K562 (cell line): ENCODE measurements around the gene CHCHD6. TPM values are rescaled to one million over a fixed set of nuclear protein-coding genes. Genes with fewer than 3 reads are reported as not detected.

Experiments
- CUX1 ChIP-seq: fragments of 200-800 bp; sonication (Bioruptor generic); IDR thresholded peaks from 2 replicates; pipeline ENCODE4 v1.6.1; 2016; ENCODE audit warnings: missing genetic modification characterization, missing compliant biosample characterization
- DNMT1 ChIP-seq: fragments of 450-650 bp; IDR thresholded peaks from 2 replicates; pipeline ENCODE4 v1.6.1; 2016; ENCODE audit warnings: antibody characterized with exemption, mild to moderate bottlenecking
- HEY1 ChIP-seq: fragments of 250-450 bp; sonication (Bioruptor Pico); IDR thresholded peaks from 2 replicates; pipeline ENCODE4 v1.5.0; 2020; ENCODE audit warnings: mild to moderate bottlenecking, moderate library complexity, borderline replicate concordance
- HNRNPLL ChIP-seq: fragments of 200-400 bp; formaldehyde crosslinking; IDR thresholded peaks from 2 replicates; pipeline ENCODE4 v1.6.1; 2017; ENCODE audit warnings: low read length, low read depth, mild to moderate bottlenecking; ENCODE audit not compliant: poor library complexity, severe bottlenecking
- IRF2 ChIP-seq: sonication (generic); formaldehyde crosslinking; IDR thresholded peaks from 2 replicates; pipeline ENCODE4 v1.8.1; 2022; ENCODE audit warnings: mild to moderate bottlenecking, missing genetic modification reagents
- NR2C2 ChIP-seq, 2 experiments: fragments of 200-800 bp in 1 of 2; sonication (Bioruptor generic) in 1 of 2; sonication (generic) in 1 of 2; formaldehyde crosslinking in 1 of 2; IDR thresholded peaks; 2 replicates each; pipeline versions ENCODE4 v1.6.1 to v1.8.0; 2016 to 2022; ENCODE audit warnings: mild to moderate bottlenecking in 1 of 2, missing compliant biosample characterization in 1 of 2, missing genetic modification characterization in 1 of 2, missing genetic modification reagents in 1 of 2
- NR3C1 ChIP-seq: sonication (generic); formaldehyde crosslinking; IDR thresholded peaks from 2 replicates; pipeline ENCODE4 v1.8.1; 2022; ENCODE audit warnings: missing genetic modification reagents
- PYGO2 ChIP-seq: fragments of 450-650 bp; IDR thresholded peaks from 2 replicates; pipeline ENCODE4 v1.6.1; 2016; ENCODE audit warnings: mild to moderate bottlenecking, missing genetic modification characterization, moderate library complexity, missing compliant biosample characterization
- THRA ChIP-seq: fragments of 450-650 bp; IDR thresholded peaks from 2 replicates; pipeline ENCODE4 v1.6.1; 2017; ENCODE audit warnings: mild to moderate bottlenecking, moderate library complexity
- TSHZ1 ChIP-seq: fragments of 250-450 bp; sonication (Bioruptor Pico); IDR thresholded peaks from 2 replicates; pipeline ENCODE4 v1.4.0; 2020; ENCODE audit warnings: mild to moderate bottlenecking, moderate library complexity
- ZNF444 ChIP-seq: fragments of 250-450 bp; sonication (Bioruptor Pico); IDR thresholded peaks from 2 replicates; pipeline ENCODE4 v1.4.0; 2020; ENCODE audit warnings: mild to moderate bottlenecking, moderate library complexity
- ZNF589 ChIP-seq: fragments of 200-800 bp; sonication (Bioruptor generic); IDR thresholded peaks from 2 replicates; pipeline ENCODE4 v1.6.1; 2016; ENCODE audit warnings: low read depth, missing genetic modification characterization, missing compliant biosample characterization
- ZNF77 ChIP-seq: fragments of 250-450 bp; sonication (Bioruptor Pico); IDR thresholded peaks from 2 replicates; pipeline ENCODE4 v1.5.0; 2020
- polyA plus RNA-seq, 8 experiments: library from polyadenylated mRNA; depleted of rRNA in 4 of 8; stranded (reverse) in 5 of 8; unstranded in 3 of 8; fragments of >200 nt; fragmentation: Nextera tagmentation in 2 of 8; fragmentation: Illumina TruSeq in 1 of 8; extraction: Ambion mirVana in 2 of 8; extraction: Trizol in 1 of 8; gene quantifications; 2 replicates each; pipeline versions ENCODE4 v1.2.1 to v1.2.3, GENCODE V29; 2011 to 2014; ENCODE audit warnings: inconsistent platforms in 1 of 8, missing spikeins in 1 of 8
- total RNA-seq, 7 experiments: library from RNA; depleted of rRNA in 6 of 7; stranded (reverse); fragments of >200 nt in 6 of 7; fragmentation: Illumina TruSeq in 2 of 7; extraction: Trizol in 2 of 7; gene quantifications; 2 replicates each; pipeline versions ENCODE4 v1.2.1 to v1.2.3, GENCODE V29; 2011 to 2021; ENCODE audit warnings: low replicate concordance in 1 of 7
- TF ChIP-seq, protein P1 (sequence below): fragments of 250-450 bp; sonication (Bioruptor Pico); IDR thresholded peaks from 2 replicates; pipeline ENCODE4 v1.4.0; 2020; ENCODE audit warnings: mild to moderate bottlenecking

The CHCHD6 gene
- total and polyA plus RNA-seq, 9 of the 15 experiments (the other 6 are each of a cell fraction or from before 2014, with no cell fraction given), result 4.6 to 18.6 (median 10.9) TPM

- TF ChIP-seq IRF2 (CRISPR knock-in tag) (no peak), ZNF589 (CRISPR knock-in tag) (peak; percentile 89), HNRNPLL (no peak), PYGO2 (tag) (no peak), ZNF77 (CRISPR knock-in tag) (no peak), ZNF444 (CRISPR knock-in tag) (no peak), THRA (no peak), NR2C2 (CRISPR knock-in tag; IDR thresholded peaks at IDR 0.05) (0 out of 2 replicates have a peak, but pooled peaks have one; percentile 51), NR2C2 (tag; IDR thresholded peaks at IDR 0.05) (peak; percentile 92), NR3C1 (CRISPR knock-in tag) (no peak), DNMT1 (no peak), TSHZ1 (CRISPR knock-in tag) (peak; percentile 13; the same call in 1 of the 2 replicates), HEY1 (CRISPR knock-in tag) (no peak), CUX1 (CRISPR knock-in tag) (peak; percentile 80; the same call in 1 of the 2 replicates)
- TF ChIP-seq, protein P1, sequence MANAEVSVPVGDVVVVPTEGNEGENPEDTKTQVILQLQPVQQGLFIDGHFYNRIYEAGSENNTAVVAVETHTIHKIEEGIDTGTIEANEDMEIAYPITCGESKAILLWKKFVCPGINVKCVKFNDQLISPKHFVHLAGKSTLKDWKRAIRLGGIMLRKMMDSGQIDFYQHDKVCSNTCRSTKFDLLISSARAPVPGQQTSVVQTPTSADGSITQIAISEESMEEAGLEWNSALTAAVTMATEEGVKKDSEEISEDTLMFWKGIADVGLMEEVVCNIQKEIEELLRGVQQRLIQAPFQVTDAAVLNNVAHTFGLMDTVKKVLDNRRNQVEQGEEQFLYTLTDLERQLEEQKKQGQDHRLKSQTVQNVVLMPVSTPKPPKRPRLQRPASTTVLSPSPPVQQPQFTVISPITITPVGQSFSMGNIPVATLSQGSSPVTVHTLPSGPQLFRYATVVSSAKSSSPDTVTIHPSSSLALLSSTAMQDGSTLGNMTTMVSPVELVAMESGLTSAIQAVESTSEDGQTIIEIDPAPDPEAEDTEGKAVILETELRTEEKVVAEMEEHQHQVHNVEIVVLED, result no peak
Observed at GRCh38 chr3:126908752-126909275, 204.8 kb downstream of the CHCHD6 start (continued).
